ENCODE measurements around the gene NEK6. TPM values are rescaled to one million over a fixed set of nuclear protein-coding genes. Genes with fewer than 3 reads are reported as not detected.
A peak's percentile ranks its signal among the peaks of the same experiment; 100 is the strongest.

NEK6 gene
- total and polyA plus RNA-seq, 10 donors = 11.2 to 71.3 (median 41.1) TPM

- Histone ChIP-seq H3K4me3 (no peak overlapping the region), H3K36me3 (peaks cover 0 to 14% (median 0%) of the 10 kb centered on the region in 6 donors), H3K4me1 (peaks cover 32 to 98% (median 84%) of the 10 kb centered on the region in 6 donors), H3K9me3 (no peaks in the 10 kb centered on the region), H3K27ac (peak overlapping the region in 2 of 8 donors; percentile 18 to 77), H3K27me3 (replicated peaks in 1 of 7) (no peaks in the 10 kb centered on the region)
- WGBS, 5 donors = 67 to 76% (median 71%) methylated on average over 9 to 12 of the region's 12 CpGs
- no peak for TF ChIP-seq CTCF (IDR thresholded peaks at IDR 0.05 in 8 of 11, conservative IDR thresholded peaks at IDR 0.05 in 3 of 11)
- no peak for TF ChIP-seq POLR2AphosphoS5 (IDR thresholded peaks at IDR 0.05)
- TF ChIP-seq POLR2A (IDR thresholded peaks at IDR 0.05) = no peak
- no peak for DNase-seq
- intact Hi-C loops (cut with DNase I; ENCODE audit: low total_unique reads) = no loop called here
Measured at GRCh38 chr9:124292696-124293593, 35.2 kb downstream of the NEK6 start.

GRCh38 chr9:124293718-124294506, 36.2 kb downstream of the NEK6 start:
- Histone ChIP-seq H3K4me3 (no peak overlapping the region), H3K4me1 (peaks cover 32 to 99% (median 91%) of the 10 kb centered on the region in 6 donors), H3K36me3 (peaks cover 0 to 14% (median 0%) of the 10 kb centered on the region in 6 donors), H3K27ac (peak overlapping the region in 2 of 8 donors; percentile 16 to 77), H3K9me3 (no peaks in the 10 kb centered on the region), H3K27me3 (replicated peaks in 1 of 7) (no peaks in the 10 kb centered on the region)
- intact Hi-C loops (cut with DNase I; ENCODE audit: low total_unique reads) = no loop called here
- no peak for TF ChIP-seq POLR2AphosphoS5 (IDR thresholded peaks at IDR 0.05)
- TF ChIP-seq POLR2A (IDR thresholded peaks at IDR 0.05) = no peak
- peak in 4 of 11 experiments; percentile 19 to 63 (median 48) for TF ChIP-seq CTCF (IDR thresholded peaks at IDR 0.05 in 8 of 11, conservative IDR thresholded peaks at IDR 0.05 in 3 of 11)
- WGBS, 5 donors = 61 to 79% (median 73%) methylated on average over 16 to 17 of the region's 17 CpGs
- no peak for DNase-seq

DNA sequence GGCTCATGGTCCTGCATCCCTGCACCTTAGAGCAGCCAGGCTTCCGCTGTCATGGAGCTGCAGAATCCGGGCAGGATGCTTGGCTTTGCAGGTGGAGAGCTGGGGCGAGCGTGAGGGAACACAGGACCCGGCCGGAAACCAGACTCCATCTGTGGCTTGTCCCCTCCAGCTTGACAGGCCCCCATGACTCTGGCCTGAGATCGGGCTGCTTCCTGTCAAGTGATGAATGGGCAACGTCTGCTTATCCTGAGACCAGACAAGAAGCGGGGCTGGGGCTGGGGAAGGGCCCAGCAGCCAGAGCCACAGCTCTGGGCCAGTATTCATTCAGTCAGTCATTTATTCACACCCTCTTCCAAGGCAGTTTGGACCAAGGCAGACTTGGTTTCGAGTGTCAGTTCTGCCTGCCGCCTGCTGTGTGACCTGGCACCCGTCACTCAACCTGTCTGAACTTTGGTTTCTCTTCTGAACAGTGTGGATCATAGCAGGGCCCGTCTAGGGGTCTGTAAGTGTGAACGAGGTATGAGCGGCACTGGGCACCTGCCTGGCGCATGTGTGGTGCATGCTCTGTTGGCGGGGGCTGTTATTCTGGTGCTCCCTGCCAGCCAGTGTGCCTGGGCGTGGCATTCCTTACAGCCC, 37.5 kb downstream of the NEK6 start:
- peaks cover 30 to 100% (median 88%) of the 10 kb centered on the region in 6 donors for H3K4me1 ChIP-seq
- H3K9me3 ChIP-seq = no peaks in the 10 kb centered on the region
- WGBS, 5 donors = 28 to 54% (median 39%) methylated on average over 15 to 18 of the region's 18 CpGs
- H3K4me3 ChIP-seq = no peak overlapping the region
- peak overlapping the region in 2 of 8 donors; percentile 5 to 30 for H3K27ac ChIP-seq
- intact Hi-C loops (cut with DNase I; ENCODE audit: low total_unique reads) = no loop called here
- DNase-seq = no peak
- no peaks in the 10 kb centered on the region for H3K27me3 ChIP-seq (replicated peaks in 1 of 7)
- peaks cover 0 to 14% (median 0%) of the 10 kb centered on the region in 6 donors for H3K36me3 ChIP-seq
- no peak for TF ChIP-seq POLR2A (IDR thresholded peaks at IDR 0.05)
- peak; percentile 11 to 34 (median 32) for TF ChIP-seq POLR2AphosphoS5 (IDR thresholded peaks at IDR 0.05)

DNA sequence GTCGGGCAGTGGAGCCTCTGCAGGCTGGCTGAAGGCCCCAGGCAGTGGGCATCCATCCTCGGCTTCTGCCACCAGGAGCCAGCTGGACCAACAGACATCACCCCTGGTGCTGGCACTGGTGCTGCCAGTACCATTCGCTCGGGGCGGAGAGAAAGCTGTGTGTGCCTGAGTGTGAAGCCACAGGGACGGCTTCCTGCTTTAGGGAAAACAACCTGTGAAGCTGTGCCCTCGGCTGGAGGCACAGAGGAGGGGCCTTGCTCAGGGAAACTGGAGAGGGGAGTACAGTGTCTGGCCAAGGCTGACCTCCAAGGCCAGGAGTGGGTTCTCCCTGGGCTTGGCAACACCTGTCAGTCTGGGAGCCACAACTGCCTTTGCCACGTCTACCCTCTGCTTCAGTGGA, 38.3 kb downstream of the NEK6 start:
- DNase-seq = no peak
- peak overlapping the region in 1 of 8 donors; percentile 5 for H3K27ac ChIP-seq
- peaks cover 0 to 15% (median 0%) of the 10 kb centered on the region in 6 donors for H3K36me3 ChIP-seq
- H3K4me3 ChIP-seq = no peak overlapping the region
- no peak for TF ChIP-seq POLR2A (IDR thresholded peaks at IDR 0.05)
- WGBS, 5 donors = 54 to 76% (median 67%) methylated on average over 6 to 8 of the region's 8 CpGs
- H3K4me1 ChIP-seq = peaks cover 23 to 97% (median 80%) of the 10 kb centered on the region in 6 donors
- no peaks in the 10 kb centered on the region for H3K9me3 ChIP-seq
- H3K27me3 ChIP-seq (replicated peaks in 1 of 7) = no peaks in the 10 kb centered on the region
- intact Hi-C loops (cut with DNase I; ENCODE audit: low total_unique reads) = no loop called here

Data from spleen (tissue), 11 donors.